Epithelial cell of proximal tubule (primary cell): Measurements from ENCODE around the gene CD164. TPM values are rescaled to one million over a fixed set of nuclear protein-coding genes. Genes with fewer than 3 reads are reported as not detected.

Source experiments
- DNase-seq: peaks from one replicate; pipeline ENCODE4 v3.0.0-alpha.2; 2011; ENCODE audit warnings: low read depth
- H3K4me3 ChIP-seq: 2 replicates; pipeline ENCODE4 v1.5.1; 2011; ENCODE audit warnings: low read depth, mild to moderate bottlenecking, low read length
- total RNA-seq: library from RNA; depleted of rRNA; stranded (reverse); fragments of >200 nt; gene quantifications from 2 replicates; pipeline ENCODE4 v1.2.3, GENCODE V29; 2015
- TF ChIP-seq, protein P1 (sequence below): conservative IDR thresholded peaks from 2 replicates; pipeline ENCODE4 v1.5.1; 2012; ENCODE audit warnings: low read depth, mild to moderate bottlenecking, low read length

Gene CD164
- total RNA-seq, 1 donor from 2014 or later: 110 TPM

- TF ChIP-seq, protein P1, sequence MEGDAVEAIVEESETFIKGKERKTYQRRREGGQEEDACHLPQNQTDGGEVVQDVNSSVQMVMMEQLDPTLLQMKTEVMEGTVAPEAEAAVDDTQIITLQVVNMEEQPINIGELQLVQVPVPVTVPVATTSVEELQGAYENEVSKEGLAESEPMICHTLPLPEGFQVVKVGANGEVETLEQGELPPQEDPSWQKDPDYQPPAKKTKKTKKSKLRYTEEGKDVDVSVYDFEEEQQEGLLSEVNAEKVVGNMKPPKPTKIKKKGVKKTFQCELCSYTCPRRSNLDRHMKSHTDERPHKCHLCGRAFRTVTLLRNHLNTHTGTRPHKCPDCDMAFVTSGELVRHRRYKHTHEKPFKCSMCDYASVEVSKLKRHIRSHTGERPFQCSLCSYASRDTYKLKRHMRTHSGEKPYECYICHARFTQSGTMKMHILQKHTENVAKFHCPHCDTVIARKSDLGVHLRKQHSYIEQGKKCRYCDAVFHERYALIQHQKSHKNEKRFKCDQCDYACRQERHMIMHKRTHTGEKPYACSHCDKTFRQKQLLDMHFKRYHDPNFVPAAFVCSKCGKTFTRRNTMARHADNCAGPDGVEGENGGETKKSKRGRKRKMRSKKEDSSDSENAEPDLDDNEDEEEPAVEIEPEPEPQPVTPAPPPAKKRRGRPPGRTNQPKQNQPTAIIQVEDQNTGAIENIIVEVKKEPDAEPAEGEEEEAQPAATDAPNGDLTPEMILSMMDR: no peak
- DNase-seq: no peak
- H3K4me3 ChIP-seq: peak overlapping the region; percentile 74
Observed at GRCh38 chr6:109379711-109380110, 2.6 kb downstream of the CD164 start.

DNA sequence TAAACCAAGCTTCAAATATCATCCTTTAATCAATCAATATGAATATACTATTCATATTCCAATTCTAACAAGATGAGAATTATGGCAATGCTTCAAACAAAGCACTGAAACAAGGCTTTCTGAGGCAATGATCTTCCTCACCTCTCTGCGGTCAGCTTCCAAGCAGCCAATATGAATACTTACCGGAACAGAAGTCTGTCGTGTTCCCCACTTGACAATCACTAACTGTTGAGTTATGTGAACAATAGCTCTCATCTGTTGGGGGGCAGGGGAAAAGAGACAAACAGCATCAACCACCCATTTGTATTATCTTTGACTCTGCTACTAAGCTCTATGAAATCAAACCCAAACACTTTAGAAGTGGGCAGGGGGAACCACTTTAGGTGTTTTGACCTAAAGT is 4.5 kb downstream of the CD164 start:
- TF ChIP-seq, protein P1: no peak
- no peak for DNase-seq
- no peak overlapping the region for H3K4me3 ChIP-seq

DNA sequence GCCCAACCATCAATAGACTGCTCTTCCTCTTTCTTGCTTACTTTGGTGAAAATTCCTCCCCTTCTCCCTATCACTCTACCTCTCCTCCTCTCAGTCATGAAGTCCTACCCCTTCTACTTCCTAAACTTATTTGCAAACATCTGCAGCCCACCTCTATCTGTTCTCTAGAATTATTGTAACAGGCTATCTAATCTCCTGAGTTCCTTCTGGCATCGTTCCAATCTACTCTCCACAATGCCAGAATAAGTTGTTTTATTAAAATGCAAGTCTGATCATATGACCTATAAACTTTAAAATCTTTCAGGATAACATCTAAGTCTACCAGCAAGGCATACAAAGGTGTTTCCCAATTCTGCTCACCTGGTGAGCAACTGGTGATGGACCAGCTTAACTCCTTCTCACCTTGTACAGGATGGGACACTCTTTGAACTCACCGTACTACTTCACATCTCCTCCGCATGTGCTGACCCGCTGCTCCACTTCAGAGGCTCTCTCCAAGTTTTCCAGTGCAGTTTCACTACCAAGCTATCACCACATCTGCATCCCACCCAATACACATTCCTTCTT is 7.9 kb downstream of the CD164 start:
- TF ChIP-seq, protein P1: no peak
- DNase-seq: no peak
- H3K4me3 ChIP-seq: no peak overlapping the region

DNA sequence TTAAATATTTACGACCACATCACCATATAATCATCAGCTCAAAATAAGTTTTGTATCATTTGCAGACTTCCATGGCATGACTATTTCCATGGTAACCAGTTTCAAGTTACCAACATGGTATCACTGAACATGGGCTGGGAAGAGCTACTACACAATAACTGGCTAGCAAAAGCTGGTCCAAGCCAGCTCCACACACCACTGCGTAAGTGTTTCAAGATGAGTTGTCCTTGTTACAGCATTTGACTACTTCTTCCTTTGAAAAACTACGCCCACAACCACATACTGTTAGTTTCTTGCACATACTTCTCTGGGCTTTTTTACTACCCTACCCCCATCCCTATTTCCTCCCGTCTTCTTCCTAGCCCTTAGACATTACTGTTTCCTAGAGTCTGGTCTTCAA is 8.5 kb downstream of the CD164 start:
- H3K4me3 ChIP-seq: no peak overlapping the region
- TF ChIP-seq, protein P1: no peak
- no peak for DNase-seq

- TF ChIP-seq, protein P1: no peak
- H3K4me3 ChIP-seq: no peak overlapping the region
- DNase-seq: no peak
Observed at GRCh38 chr6:109373331-109373730, 8.9 kb downstream of the CD164 start.

DNA sequence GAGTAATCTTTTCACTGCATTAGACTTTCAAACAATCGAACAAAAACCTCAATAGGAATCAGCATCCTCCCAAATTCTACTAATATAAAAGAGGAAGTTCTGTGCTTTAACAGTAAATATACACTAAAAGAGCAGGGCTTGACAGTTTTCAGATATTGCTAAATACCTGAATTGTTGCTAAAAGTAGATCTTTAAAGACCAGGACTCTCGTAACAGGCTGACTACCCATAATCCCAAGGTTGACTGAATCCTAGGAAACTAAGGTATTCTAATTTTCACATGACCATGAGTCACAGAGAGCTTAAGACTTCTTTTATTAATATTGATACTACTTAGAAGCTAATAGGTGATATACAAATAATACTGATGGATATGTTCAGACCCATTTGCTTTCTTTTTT is 10.1 kb downstream of the CD164 start:
- H3K4me3 ChIP-seq: no peak overlapping the region
- no peak for DNase-seq
- TF ChIP-seq, protein P1: no peak

GRCh38 chr6:109370792-109371191 is 11.5 kb downstream of the CD164 start:
- DNase-seq: no peak
- H3K4me3 ChIP-seq: no peak overlapping the region
- TF ChIP-seq, protein P1: no peak
